C4-2B (cell line): Measurements from ENCODE around the gene FAM168A.

Experiments used
- H3K27ac ChIP-seq: fragments of 450-650 bp; 2 replicates; pipeline ENCODE4 v1.5.1; 2017
- CTCF ChIP-seq: fragments of 450-650 bp; conservative IDR thresholded peaks from 2 replicates; pipeline ENCODE4 v1.5.1; 2017; ENCODE audit warnings: mild to moderate bottlenecking
- ZFX ChIP-seq: fragments of 450-650 bp; IDR thresholded peaks from 2 replicates; pipeline ENCODE4 v1.6.1; 2017

Gene FAM168A

GRCh38 chr11:73397468-73398131 is 200.3 kb downstream of the FAM168A start:
- no peak for TF ChIP-seq CTCF
- H3K27ac ChIP-seq = no peak overlapping the region

- no peak for TF ChIP-seq CTCF
- no peak for TF ChIP-seq ZFX
- H3K27ac ChIP-seq = no peak overlapping the region
Observed at GRCh38 chr11:73396985-73397384, 200.9 kb downstream of the FAM168A start.

GRCh38 chr11:73396251-73396930 is 201.5 kb downstream of the FAM168A start:
- no peak overlapping the region for H3K27ac ChIP-seq
- TF ChIP-seq CTCF (no peak), ZFX (no peak)

- TF ChIP-seq ZFX (no peak), CTCF (no peak)
Observed at GRCh38 chr11:73395297-73396208, 202.4 kb downstream of the FAM168A start.

GRCh38 chr11:73394416-73395296 is 203.3 kb downstream of the FAM168A start:
- TF ChIP-seq ZFX = no peak
- no peak for TF ChIP-seq CTCF
- no peak overlapping the region for H3K27ac ChIP-seq

More at GRCh38 chr11:73395297-73396208, 202.4 kb downstream of the FAM168A start:
- H3K27ac ChIP-seq = no peak overlapping the region

- TF ChIP-seq CTCF (peak; percentile 89), ZFX (no peak)
- no peak overlapping the region for H3K27ac ChIP-seq
Observed at GRCh38 chr11:73393479-73394415, 204.2 kb downstream of the FAM168A start.
